Neutrophil (primary cell): ENCODE measurements around the gene SPTA1.

Source experiments
- H3K27ac ChIP-seq: fragments of 200-600 bp; sonication (generic); 2 replicates; pipeline ENCODE4 v1.5.1; 2016; ENCODE audit warnings: mild to moderate bottlenecking, moderate library complexity
- H3K27me3 ChIP-seq: fragments of 200-600 bp; sonication (generic); 2 replicates; pipeline ENCODE4 v1.6.0; 2016; ENCODE audit warnings: mild to moderate bottlenecking
- H3K36me3 ChIP-seq: fragments of 200-600 bp; sonication (generic); 2 replicates; pipeline ENCODE4 v1.5.1; 2017
- H3K4me1 ChIP-seq, 2 experiments: fragments of 200-600 bp in 1 of 2; sonication (generic) in 1 of 2; 1 replicate in 1 of 2; 2 replicates in 1 of 2; pipeline versions ENCODE4 v1.5.1 to v1.6.1; 2013 to 2016; ENCODE audit warnings: low read depth in 1 of 2, low read length in 1 of 2, mild to moderate bottlenecking in 1 of 2, moderate library complexity in 1 of 2; ENCODE audit not compliant: control insufficient read depth in 1 of 2, insufficient read depth in 1 of 2
- H3K4me3 ChIP-seq, 2 experiments: fragments of 200-600 bp in 1 of 2; sonication (generic) in 1 of 2; 1 replicate in 1 of 2; 2 replicates in 1 of 2; pipeline ENCODE4 v1.5.1; 2013 to 2016; ENCODE audit warnings: low read depth in 1 of 2, low read length in 1 of 2, mild to moderate bottlenecking in 1 of 2, moderate library complexity in 1 of 2
- H3K9me3 ChIP-seq: fragments of 200-600 bp; sonication (generic); 2 replicates; pipeline ENCODE4 v1.5.1; 2016
- TF ChIP-seq, protein P1 (sequence below): fragments of 200-600 bp; sonication (generic); IDR thresholded peaks from 2 replicates; pipeline ENCODE4 v1.5.1; 2016; ENCODE audit warnings: antibody characterized with exemption

Gene SPTA1

DNA sequence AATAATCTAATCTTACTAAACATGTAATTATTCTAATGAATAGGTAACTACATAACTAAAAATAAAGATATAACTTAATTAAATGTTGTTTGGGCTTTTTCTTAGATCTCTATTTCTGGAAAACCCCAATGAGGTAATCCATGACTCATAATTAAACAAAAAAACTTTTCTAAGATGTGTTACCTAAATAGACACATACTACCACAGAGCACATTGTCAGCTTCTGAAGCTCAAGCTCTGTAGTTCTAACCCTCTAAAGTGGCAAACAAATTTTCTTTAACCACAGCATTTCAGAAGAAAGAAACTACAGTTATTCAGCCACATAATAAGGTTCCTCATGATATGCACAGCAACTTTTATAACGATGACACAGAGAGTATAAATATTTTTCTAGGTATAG is 29.8 kb upstream of the SPTA1 start:
- Histone ChIP-seq H3K27me3 (no peaks in the 10 kb centered on the region), H3K4me1 (no peaks in the 10 kb centered on the region), H3K36me3 (no peaks in the 10 kb centered on the region), H3K4me3 (no peak overlapping the region), H3K27ac (no peak overlapping the region), H3K9me3 (no peaks in the 10 kb centered on the region)
- TF ChIP-seq, protein P1, sequence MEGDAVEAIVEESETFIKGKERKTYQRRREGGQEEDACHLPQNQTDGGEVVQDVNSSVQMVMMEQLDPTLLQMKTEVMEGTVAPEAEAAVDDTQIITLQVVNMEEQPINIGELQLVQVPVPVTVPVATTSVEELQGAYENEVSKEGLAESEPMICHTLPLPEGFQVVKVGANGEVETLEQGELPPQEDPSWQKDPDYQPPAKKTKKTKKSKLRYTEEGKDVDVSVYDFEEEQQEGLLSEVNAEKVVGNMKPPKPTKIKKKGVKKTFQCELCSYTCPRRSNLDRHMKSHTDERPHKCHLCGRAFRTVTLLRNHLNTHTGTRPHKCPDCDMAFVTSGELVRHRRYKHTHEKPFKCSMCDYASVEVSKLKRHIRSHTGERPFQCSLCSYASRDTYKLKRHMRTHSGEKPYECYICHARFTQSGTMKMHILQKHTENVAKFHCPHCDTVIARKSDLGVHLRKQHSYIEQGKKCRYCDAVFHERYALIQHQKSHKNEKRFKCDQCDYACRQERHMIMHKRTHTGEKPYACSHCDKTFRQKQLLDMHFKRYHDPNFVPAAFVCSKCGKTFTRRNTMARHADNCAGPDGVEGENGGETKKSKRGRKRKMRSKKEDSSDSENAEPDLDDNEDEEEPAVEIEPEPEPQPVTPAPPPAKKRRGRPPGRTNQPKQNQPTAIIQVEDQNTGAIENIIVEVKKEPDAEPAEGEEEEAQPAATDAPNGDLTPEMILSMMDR: no peak

DNA sequence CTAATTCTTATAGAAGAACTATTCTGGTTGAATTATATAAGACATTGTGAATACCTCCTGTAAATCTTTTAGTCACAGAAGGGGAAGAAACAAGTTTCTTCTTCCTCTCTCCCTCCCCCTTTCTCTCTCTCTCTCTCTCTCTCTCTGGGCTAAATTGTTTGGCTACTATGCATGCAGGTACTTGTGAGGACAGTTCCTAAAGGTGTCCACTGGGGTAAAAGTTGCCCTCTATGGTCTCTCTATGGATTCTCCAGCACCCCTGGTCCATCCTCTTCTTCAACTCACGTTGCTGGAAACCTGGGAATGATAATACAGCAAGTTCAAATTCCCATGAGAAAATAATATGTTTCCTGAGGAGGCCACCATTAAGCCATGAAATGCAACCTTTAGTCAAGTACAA is 28.2 kb upstream of the SPTA1 start:
- Histone ChIP-seq H3K4me3 (no peak overlapping the region), H3K27me3 (no peaks in the 10 kb centered on the region), H3K9me3 (no peaks in the 10 kb centered on the region), H3K27ac (no peak overlapping the region), H3K4me1 (no peaks in the 10 kb centered on the region), H3K36me3 (no peaks in the 10 kb centered on the region)
- TF ChIP-seq, protein P1: no peak

DNA sequence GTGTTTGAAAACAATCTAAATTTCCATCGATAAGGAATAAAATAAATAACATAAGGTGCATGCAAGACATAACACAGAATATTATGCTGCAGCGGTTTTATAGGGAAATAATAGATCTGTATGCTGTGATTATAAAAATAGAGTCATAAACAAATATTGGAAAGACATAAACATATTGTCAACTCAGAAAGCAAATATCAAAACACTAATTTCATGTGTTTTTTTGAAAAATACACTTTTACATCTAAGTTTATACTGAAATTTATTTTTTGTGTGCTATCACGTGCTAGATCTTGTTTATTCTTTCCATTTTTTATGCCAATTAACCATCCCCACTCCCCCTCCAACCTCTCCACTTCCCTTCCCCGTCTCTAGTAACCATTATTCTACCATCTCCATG is 24.6 kb upstream of the SPTA1 start:
- Histone ChIP-seq H3K9me3 (no peaks in the 10 kb centered on the region), H3K4me3 (no peak overlapping the region), H3K36me3 (no peaks in the 10 kb centered on the region), H3K27ac (no peak overlapping the region), H3K4me1 (no peaks in the 10 kb centered on the region), H3K27me3 (no peaks in the 10 kb centered on the region)
- TF ChIP-seq, protein P1: no peak

DNA sequence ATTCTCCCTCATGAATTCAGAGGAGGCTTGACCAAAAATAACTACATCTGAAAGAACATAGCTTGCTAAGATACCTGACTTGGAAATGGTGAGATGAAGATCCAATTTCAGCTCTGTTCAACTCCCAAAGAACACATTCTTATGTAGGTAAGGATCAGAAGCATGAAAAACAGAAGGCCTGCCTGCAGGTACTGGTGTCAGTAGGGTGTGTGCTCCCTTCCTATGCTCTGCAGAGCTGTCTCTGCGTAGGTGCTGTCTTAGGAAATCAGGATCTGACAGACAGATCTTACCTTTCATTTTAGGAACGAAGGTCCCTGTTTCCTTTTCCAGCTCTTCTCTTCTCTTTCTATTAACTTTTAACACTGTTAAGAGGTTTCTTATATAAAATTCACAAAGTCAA is 19.6 kb upstream of the SPTA1 start:
- no peaks in the 10 kb centered on the region for H3K4me1 ChIP-seq

DNA sequence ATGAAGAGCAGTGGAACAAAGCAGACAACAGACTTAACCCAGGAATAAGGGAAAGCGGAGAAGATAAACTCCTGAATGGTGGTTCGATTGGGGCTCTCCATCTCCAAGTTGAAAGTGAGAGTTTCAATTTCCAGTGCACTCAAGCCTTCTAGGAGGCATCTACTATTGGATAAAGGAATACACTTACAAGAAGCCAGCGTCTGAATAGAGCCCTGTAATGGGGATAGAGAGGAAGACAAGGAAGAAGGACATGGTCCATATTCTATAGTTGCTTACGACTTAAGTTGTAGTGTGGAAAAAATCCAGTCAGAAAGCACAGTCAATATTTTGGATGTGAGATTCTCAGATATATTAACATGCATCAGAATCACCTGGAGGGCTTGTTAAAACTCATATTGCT is 14.0 kb upstream of the SPTA1 start, which contains the start of gene OR6K2:
Gene OR6K2, minus strand, starts transcription at position 101 of the 400 bp plus-strand sequence. Its CDS starts 0 bp downstream, at position 101.
- H3K4me3 ChIP-seq: no peak within 1 kb of the TSS

More for the DNA sequence above, 19.6 kb upstream of the SPTA1 start:
- TF ChIP-seq, protein P1: no peak
- H3K9me3 ChIP-seq: no peaks in the 10 kb centered on the region
- no peaks in the 10 kb centered on the region for H3K27me3 ChIP-seq
- H3K27ac ChIP-seq: no peak overlapping the region
- no peaks in the 10 kb centered on the region for H3K36me3 ChIP-seq
- no peak overlapping the region for H3K4me3 ChIP-seq

More for the DNA sequence above, 14.0 kb upstream of the SPTA1 start, which contains the start of gene OR6K2:
- no peak within 1 kb of the TSS for H3K27ac ChIP-seq
- no peaks in the 10 kb centered on the region for H3K36me3 ChIP-seq
- TF ChIP-seq, protein P1: no peak
- H3K9me3 ChIP-seq: no peaks in the 10 kb centered on the region
- no peaks in the 10 kb centered on the region for H3K4me1 ChIP-seq
- H3K27me3 ChIP-seq: no peaks in the 10 kb centered on the region
